ENCODE measurements around the gene SLC39A1.
"Not testable (repeated sequence)": the region's sequence is repeated elsewhere in the genome, so short reads cannot be mapped to it uniquely, and the experiment has no call there.

The SLC39A1 gene

GRCh38 chr1:153963030-153963849 is at the start of gene SLC39A1:
Gene SLC39A1, minus strand, starts transcription at chr1:153963537. Its CDS starts 822 bp downstream, at chr1:153962715.
- peak; percentile 96 for DNase-seq

DNA sequence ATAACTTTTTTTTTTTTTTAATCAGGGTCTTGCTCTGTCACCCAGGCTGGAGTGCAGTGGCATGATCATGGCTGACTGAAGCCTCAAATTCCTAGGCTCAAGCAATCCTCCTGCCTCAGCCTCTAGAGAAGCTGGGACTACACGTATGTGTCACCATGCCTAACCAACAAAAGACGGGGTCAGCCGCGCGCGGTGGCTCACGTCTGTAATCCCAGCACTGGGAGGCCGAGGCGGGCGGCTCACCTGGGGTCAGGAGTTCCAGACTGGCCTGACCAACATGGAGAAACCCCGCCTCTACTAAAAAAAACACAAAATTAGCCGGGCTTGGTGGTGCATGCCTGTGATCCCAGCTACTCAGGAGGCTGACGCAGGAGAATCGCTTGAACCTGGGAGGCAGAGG is 49.2 kb upstream of the SLC39A1 start:
- DNase-seq: not testable (repeated sequence)

- no peak for DNase-seq
These were observed 48.8 kb upstream of the SLC39A1 start for GRCh38 chr1:154012129-154012528.

DNA sequence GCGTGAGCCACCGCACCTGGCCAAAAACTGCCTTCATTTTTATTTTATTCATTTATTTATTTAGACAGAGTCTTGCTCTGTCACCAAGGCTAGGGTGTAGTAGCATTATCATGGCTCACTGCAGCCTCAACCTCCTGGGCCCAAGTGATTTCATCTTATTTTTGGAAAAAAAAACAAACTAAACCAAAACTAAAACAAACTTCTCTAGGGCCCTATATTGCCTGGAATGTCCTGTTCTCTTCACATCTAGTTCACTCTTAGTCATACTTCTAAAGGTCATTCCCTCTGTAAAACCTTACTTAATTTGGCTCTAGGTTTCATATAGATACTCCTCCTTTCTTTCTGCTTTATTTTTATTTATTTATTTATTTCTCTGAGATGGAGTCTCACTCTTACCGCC is 42.8 kb upstream of the SLC39A1 start:
- DNase-seq: peak; percentile 17

DNA sequence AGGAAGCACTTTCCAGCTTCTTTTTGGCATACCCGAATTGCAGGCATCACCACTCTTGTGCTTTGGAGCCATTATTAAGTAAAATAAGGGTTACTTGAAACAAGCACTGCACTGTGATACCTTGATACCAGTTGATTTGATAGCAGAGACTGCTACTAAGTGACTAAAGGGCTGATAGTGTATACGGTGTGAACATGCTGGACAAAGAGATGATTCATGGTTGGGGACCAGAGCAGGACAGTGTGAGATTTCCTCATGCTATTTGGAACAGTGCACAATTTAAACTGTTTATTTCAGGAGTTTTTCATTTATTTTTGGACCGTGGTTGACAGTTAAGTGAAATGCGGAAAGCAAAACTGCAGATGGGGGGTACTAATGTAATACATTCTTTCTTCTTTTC is 37.1 kb upstream of the SLC39A1 start:
- no peak for DNase-seq

GRCh38 chr1:153996882-153997281 is 33.5 kb upstream of the SLC39A1 start:
- DNase-seq: not testable (repeated sequence)

GRCh38 chr1:153995640-153996039 is 32.3 kb upstream of the SLC39A1 start:
- DNase-seq: no peak

GRCh38 chr1:153995202-153995601 is 31.9 kb upstream of the SLC39A1 start:
- no peak for DNase-seq

DNA sequence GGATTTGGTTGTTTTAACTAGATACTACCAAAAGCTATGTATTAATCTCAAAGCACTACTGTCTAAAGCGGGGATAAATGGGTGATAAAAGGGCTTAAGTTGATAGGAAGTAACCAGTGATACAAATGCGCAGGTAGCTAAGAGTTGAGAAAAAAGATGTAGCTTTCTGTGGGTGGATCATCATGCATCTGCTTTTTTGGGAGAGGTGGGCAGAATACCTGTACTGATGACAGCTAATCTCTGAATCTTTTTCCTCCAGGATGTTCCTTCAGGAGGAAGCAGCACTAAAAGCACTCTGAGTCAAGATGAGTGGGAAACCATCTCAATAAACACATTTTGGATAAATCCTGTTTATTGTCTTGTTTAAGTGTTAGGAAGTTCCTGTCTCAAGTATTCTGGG is 28.5 kb upstream of the SLC39A1 start:
- no peak for DNase-seq

GRCh38 chr1:153991151-153991630 is 27.9 kb upstream of the SLC39A1 start:
- no peak for DNase-seq

DNA sequence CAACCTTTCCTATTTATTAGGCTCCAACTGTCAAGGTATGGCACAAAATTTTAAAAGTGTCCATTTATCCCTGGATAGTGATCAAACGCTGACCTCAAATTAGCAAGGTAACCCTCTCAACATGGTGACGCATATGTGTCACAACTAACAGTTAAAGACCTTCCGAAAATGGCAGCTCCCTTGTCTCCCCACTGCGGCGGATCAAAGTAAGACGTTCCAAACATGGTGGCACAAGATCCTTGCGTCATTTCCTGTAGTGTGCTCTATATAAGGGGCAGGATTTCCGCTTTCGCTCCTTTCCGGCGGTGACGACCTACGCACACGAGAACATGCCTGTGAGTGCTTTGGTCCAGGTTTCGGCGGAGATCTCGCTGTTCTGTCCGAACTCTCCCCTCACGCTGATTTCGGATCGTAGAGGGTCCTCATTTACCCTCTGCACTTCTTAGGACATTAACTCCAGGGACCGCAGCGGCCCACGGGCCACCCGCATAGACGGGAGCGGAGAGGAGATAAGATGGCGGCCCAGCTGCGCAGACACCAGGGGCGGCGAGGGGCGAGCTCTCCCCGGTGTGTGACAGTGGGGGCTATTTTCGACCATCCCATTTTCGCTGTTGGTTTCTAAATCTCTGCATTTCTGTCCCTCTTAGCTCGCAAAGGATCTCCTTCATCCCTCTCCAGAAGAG is 27.3 kb upstream of the SLC39A1 start, which contains the start of gene RPS27:
RPS27 (plus strand) TSS at position 295 of the 683 bp plus-strand sequence; CDS start at position 330, 35 bp downstream.
- peak; percentile 99 for DNase-seq

- no peak for DNase-seq
These were observed 24.3 kb upstream of the SLC39A1 start for GRCh38 chr1:153987621-153988020.

DNA sequence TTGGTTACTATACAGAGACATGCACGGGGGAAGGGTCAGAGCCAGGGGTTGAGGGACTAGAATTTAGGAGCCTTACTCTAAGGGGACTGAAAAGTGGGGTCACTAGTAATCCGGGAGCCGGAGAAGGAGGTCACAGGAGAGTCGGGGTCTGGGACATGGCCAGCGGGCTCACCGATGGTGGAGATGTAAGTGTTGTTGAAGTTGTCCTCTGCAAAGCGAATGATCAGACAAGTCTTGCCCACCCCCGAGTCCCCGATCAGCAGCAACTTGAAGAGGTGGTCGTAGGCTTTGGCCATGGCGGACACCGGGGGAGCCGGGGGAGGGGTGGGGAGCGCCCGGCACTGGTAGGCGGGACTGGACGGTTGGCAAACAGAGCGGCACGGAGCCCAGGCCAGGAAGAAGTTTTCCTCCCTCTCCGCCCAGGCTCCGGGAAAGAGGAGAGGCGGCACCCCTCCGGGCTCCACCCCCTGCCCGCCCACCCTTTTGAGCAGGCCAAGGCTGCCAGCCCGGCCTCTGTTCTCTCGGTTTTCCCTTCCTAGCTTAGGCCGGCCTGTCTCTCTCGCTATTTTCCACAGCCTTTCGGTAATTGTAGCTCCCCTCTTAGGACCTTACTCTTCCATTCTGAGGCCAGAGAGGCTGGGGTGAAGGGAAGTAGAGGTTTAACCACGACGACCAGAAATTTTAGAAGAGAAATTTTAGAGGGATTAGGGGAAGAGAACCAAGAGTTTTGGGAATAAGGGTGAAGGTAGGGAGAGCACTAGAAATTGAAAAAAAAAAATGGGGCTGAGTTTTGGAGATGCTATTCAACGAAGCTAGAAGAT is 22.8 kb upstream of the SLC39A1 start, which contains the start of gene RAB13:
RAB13 (minus strand) TSS at position 399 of the 821 bp plus-strand sequence; CDS start at position 296, 103 bp downstream.
- peak; percentile 85 for DNase-seq

DNA sequence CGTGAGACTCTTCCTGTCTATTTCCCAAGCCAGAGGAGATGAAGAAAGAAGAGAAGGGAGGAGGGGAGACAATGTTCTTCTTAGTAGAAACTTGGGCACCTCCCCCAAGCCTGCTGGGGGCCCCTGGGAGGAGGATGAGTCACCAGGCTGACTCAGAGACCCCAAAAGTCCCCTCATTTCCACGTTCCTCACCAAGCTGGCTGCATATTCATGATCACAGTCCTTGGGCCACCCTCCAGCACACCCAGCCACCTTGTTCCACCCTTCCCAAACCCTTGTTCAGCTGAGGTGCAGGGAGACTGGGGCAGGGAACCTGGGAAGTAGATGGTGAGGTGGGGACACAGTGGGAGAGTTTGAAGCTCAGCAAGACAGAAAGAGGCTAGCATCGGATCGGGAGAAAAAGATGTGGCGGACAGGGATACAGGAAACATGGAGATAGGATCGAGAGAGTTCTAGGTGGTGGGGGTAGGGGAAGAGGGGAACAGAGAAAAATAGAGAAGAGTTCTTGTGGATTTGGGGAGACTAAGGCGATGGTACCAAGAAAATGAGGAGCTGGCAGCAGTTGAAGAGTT is 22.1 kb upstream of the SLC39A1 start:
- peak; percentile 84 for DNase-seq

GRCh38 chr1:153984123-153984894 is 21.0 kb upstream of the SLC39A1 start:
- DNase-seq: no peak

GRCh38 chr1:153981735-153982134 is 18.4 kb upstream of the SLC39A1 start:
- DNase-seq: not testable (repeated sequence)

GRCh38 chr1:153979091-153979490 is 15.8 kb upstream of the SLC39A1 start:
- DNase-seq: not testable (repeated sequence)

- no peak for DNase-seq
These were observed 15.1 kb upstream of the SLC39A1 start for GRCh38 chr1:153978274-153978909.

DNA sequence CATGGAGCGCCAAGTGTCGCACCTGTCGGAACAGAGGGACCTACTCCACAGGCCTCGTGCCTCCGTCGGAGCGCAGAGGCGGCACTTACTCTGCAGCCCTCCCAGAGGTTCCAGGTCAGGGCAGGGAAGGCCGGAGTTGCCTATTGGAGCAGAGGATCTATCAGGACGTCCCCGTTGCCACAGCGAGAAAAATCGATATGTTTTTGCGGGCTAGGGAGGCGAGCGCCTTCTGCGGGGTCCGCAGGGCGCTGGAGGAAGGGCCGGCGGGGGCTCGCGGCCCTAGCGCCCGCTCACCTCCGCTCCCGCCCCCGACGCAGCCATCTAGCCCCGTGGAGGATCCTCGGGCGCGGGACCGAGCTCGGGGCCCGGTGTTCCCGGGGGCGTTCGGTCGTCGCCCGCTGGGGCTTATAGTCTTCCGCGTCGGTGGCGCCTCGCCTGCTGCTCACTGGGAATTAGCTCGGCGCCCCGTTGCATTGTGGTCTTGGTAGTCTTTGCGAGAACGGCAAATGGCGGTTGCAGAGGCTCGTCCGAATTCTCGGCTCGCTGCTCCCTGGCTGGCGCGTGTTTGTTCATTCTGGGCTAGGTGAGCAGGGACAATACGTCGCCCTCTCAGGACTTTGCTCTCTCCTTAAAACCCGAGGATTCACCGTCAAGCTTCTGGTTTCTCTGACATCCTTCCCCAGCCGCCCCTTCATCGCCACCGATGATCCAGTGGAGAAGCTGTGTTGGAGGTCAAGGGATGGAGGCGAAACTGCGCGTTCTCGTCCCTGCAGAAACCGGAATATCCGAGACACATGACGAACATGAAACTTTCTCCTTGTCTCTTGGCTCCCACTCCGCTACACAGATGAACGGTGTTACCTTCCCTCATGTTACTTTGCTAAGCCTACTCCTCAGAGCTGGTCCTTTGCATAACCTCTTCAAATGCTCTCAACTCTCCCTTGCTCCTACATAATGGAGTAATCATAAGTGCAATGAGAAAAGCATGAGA is 14.2 kb upstream of the SLC39A1 start, which contains the start of gene JTB:
JTB (minus strand) TSS at position 425 of the 991 bp plus-strand sequence; CDS start at position 3, 422 bp downstream.
- peak; percentile 75 for DNase-seq

DNA sequence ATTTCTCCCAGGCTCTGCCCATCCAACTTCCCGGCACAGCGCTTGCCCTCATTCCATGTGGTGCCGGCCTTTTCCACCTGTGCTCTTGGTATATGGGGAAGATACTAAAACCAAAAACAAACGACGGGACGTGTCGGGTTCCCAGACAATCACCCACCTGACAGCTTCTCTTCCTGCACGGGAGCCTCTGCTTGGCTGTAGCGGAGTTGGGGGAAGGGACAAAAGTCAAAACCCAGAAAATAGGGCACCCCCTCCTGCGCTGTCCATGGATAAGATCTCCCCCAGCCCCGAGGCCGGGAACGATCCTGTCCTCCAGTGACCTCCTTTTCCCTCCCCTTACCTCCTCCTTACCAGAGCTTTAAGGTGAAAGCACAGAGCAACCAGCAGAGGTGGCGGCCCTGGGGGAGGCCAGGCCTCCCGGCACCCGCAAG is 13.5 kb upstream of the SLC39A1 start:
- DNase-seq: no peak

Data from fibroblast of upper back skin (primary cell).